ENCODE data around the gene HMX2.

Gene HMX2

GRCh38 chr10:123151737-123152135, 3.8 kb downstream of the HMX2 start:
- TF ChIP-seq CTCF (IDR thresholded peaks at IDR 0.05; ENCODE audit: low read depth, low read length, missing control alignments), result no peak
- Histone ChIP-seq H3K4me3 (ENCODE audit: low read depth, low read length) (no peak overlapping the region), H3K36me3 (replicated peaks) (peaks cover 5% of the 10 kb centered on the region), H3K27ac (no peak overlapping the region), H3K27me3 (replicated peaks) (peaks cover 57% of the 10 kb centered on the region)
- in situ Hi-C loops (cut with HindIII; ENCODE audit: low pct_ligation_motif_present, low sequenced_read_pairs), result no loop called here
- DNase-seq, result no peak

- in situ Hi-C loops (cut with HindIII; ENCODE audit: low pct_ligation_motif_present, low sequenced_read_pairs), result no loop called here
- DNase-seq, result no peak
- H3K4me3 ChIP-seq (ENCODE audit: low read depth, low read length), result no peak overlapping the region
- peaks cover 24% of the 10 kb centered on the region for H3K36me3 ChIP-seq (replicated peaks)
- H3K27ac ChIP-seq, result no peak overlapping the region
- no peak for TF ChIP-seq CTCF (IDR thresholded peaks at IDR 0.05; ENCODE audit: low read depth, low read length, missing control alignments)
- peaks cover 38% of the 10 kb centered on the region for H3K27me3 ChIP-seq (replicated peaks)
Observed at GRCh38 chr10:123153486-123154091, 5.7 kb downstream of the HMX2 start.

- peak within 1 kb of the TSS; percentile 78 for H3K27ac ChIP-seq
- peaks cover 32% of the 10 kb centered on the region for H3K27me3 ChIP-seq (replicated peaks)
- TF ChIP-seq CTCF (IDR thresholded peaks at IDR 0.05; ENCODE audit: low read depth, low read length, missing control alignments), result peak; percentile 25
- in situ Hi-C loops (cut with HindIII; ENCODE audit: low pct_ligation_motif_present, low sequenced_read_pairs), result no loop called here
- H3K36me3 ChIP-seq (replicated peaks), result peaks cover 24% of the 10 kb centered on the region
- H3K4me3 ChIP-seq (ENCODE audit: low read depth, low read length), result peak within 1 kb of the TSS; percentile 99
- DNase-seq, result peak; percentile 99
Observed at GRCh38 chr10:123154092-123154710, 6.3 kb downstream of the HMX2 start, which contains the start of gene BUB3. BUB3 (plus strand) TSS chr10:123154402; CDS start chr10:123154918, 516 bp downstream.

- H3K27ac ChIP-seq, result peak overlapping the region; percentile 78
- H3K4me3 ChIP-seq (ENCODE audit: low read depth, low read length), result peak overlapping the region; percentile 99
- H3K27me3 ChIP-seq (replicated peaks), result peaks cover 25% of the 10 kb centered on the region
- peak; percentile 19 for DNase-seq
- peaks cover 24% of the 10 kb centered on the region for H3K36me3 ChIP-seq (replicated peaks)
- TF ChIP-seq CTCF (IDR thresholded peaks at IDR 0.05; ENCODE audit: low read depth, low read length, missing control alignments), result no peak
- in situ Hi-C loops (cut with HindIII; ENCODE audit: low pct_ligation_motif_present, low sequenced_read_pairs), result no loop called here
Observed at GRCh38 chr10:123154711-123155505, 7.0 kb downstream of the HMX2 start.

GRCh38 chr10:123156078-123156477, 8.1 kb downstream of the HMX2 start:
- DNase-seq, result peak; percentile 49
- in situ Hi-C loops (cut with HindIII; ENCODE audit: low pct_ligation_motif_present, low sequenced_read_pairs), result no loop called here
- no peak overlapping the region for H3K27ac ChIP-seq
- peaks cover 13% of the 10 kb centered on the region for H3K27me3 ChIP-seq (replicated peaks)
- peak overlapping the region; percentile 99 for H3K4me3 ChIP-seq (ENCODE audit: low read depth, low read length)
- peaks cover 28% of the 10 kb centered on the region for H3K36me3 ChIP-seq (replicated peaks)
- TF ChIP-seq CTCF (IDR thresholded peaks at IDR 0.05; ENCODE audit: low read depth, low read length, missing control alignments), result no peak

All from brain microvascular endothelial cell (primary cell).